Bladder microvascular endothelial cell (primary cell): ENCODE measurements around the gene CRYZL1. TPM values are rescaled to one million over a fixed set of nuclear protein-coding genes. Genes with fewer than 3 reads are reported as not detected.

ENCODE experiments used
- total RNA-seq: library from RNA; depleted of rRNA; stranded (reverse); fragments of >200 nt; gene quantifications from 2 replicates; pipeline ENCODE4 v1.2.3, GENCODE V29; 2014

CRYZL1 gene
- 18.8 and 40.3 TPM in 2 replicates for total RNA-seq

GRCh38 chr21:33641352-33642026 lies at the start of gene CRYZL1:
Gene CRYZL1, minus strand, starts transcription at chr21:33641741. Its CDS starts 10,190 bp downstream, at chr21:33631551.

GRCh38 chr21:33642027-33642895 lies 720 bp upstream of the CRYZL1 start, which contains the start of gene ITSN1:
Gene ITSN1, plus strand, starts transcription at chr21:33642501. Its CDS starts 76,328 bp downstream, at chr21:33718829.

GRCh38 chr21:33588485-33589335 lies 52.8 kb downstream of the CRYZL1 start, which contains the start of gene DONSON:
Gene DONSON, minus strand, starts transcription at chr21:33588684. Its CDS starts 43 bp downstream, at chr21:33588641.

GRCh38 chr21:33542640-33543504 lies 98.7 kb downstream of the CRYZL1 start, which contains the start of gene SON:
Gene SON, plus strand, starts transcription at chr21:33543038. Its CDS starts 55 bp downstream, at chr21:33543093.

GRCh38 chr21:33541756-33542639 lies 99.5 kb downstream of the CRYZL1 start, which contains the start of gene GART:
Gene GART, minus strand, starts transcription at chr21:33542117. Its CDS starts 2,802 bp downstream, at chr21:33539315.

Other genes with a start within 250 kb of the CRYZL1 start
- 27.5 and 76.2 TPM in 2 replicates for gene IFNGR2, start 238.3 kb downstream of the CRYZL1 start, total RNA-seq
- 24.7 and 25.9 TPM in 2 replicates for gene TMEM50B, start 161.8 kb downstream of the CRYZL1 start, total RNA-seq
- 0.97 and 1.4 TPM in 2 replicates for gene DNAJC28, start 150.0 kb downstream of the CRYZL1 start, total RNA-seq
- gene GART, start 99.6 kb downstream of the CRYZL1 start, total RNA-seq: 55.2 and 69.4 TPM in 2 replicates
- 96.7 and 234 TPM in 2 replicates for gene SON, start 98.7 kb downstream of the CRYZL1 start, total RNA-seq
- 16.4 and 17.5 TPM in 2 replicates for gene DONSON, start 53.1 kb downstream of the CRYZL1 start, total RNA-seq
- 31.2 and 97.6 TPM in 2 replicates for gene ITSN1, start 760 bp upstream of the CRYZL1 start, total RNA-seq